ENCODE data around the gene HKDC1. TPM values are rescaled to one million over a fixed set of nuclear protein-coding genes. Genes with fewer than 3 reads are reported as not detected.

Gene HKDC1
- total and polyA plus RNA-seq, 12 donors: under 0.01 to 0.67 (median 0.15) TPM; not detected in 6

DNA sequence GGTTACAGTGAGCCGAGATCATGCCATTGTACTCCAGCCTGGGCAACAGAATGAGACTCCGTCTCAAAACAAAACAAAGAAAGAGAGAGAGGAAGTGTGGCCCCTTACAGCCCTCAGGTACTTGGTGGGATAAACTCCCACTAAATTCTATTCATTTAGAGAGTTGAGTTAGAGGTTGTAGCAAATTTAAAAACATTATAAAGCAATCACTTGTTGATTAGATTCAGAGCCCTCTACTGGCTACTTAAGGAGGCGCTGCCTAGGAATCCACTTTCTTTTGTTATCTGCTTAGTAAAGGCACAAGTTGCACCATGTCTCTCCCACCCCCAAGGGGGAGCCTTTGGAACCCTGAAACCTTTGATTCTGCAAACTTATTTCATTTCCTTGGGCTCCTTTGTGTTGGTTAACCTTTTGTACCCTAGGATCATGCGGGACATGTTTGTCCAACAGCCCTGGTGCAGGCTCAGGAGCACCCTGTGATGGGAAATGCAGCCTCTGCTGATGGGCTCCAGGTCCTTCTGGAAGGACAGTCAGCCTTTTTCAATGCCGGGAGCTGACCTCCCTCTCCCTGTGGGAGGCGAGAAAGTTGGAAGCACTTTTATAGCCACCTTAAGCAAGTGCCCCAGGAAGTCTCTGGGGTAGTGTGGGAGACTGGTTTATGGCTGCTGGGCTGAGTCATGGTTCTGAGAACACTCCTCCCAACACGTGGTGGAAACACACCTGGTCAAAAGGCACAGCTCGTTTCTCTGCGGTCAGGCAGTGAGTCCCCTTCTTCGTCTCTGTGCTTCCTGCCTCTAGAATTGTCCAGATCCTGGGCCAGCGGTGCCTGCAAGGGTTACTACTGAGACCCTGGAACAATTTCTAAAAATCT lies 2.3 kb downstream of the HKDC1 start:
- WGBS, 4 donors: 43 to 53% (median 46%) methylated on average over 9 to 11 of the region's 11 CpGs
- no peaks in the 10 kb centered on the region for H3K4me1 ChIP-seq (replicated peaks in 1 of 2)
- no peak overlapping the region for H3K27ac ChIP-seq
- H3K4me3 ChIP-seq: no peak overlapping the region
- H3K27me3 ChIP-seq: peaks cover 9% of the 10 kb centered on the region
- TF ChIP-seq, protein P1, sequence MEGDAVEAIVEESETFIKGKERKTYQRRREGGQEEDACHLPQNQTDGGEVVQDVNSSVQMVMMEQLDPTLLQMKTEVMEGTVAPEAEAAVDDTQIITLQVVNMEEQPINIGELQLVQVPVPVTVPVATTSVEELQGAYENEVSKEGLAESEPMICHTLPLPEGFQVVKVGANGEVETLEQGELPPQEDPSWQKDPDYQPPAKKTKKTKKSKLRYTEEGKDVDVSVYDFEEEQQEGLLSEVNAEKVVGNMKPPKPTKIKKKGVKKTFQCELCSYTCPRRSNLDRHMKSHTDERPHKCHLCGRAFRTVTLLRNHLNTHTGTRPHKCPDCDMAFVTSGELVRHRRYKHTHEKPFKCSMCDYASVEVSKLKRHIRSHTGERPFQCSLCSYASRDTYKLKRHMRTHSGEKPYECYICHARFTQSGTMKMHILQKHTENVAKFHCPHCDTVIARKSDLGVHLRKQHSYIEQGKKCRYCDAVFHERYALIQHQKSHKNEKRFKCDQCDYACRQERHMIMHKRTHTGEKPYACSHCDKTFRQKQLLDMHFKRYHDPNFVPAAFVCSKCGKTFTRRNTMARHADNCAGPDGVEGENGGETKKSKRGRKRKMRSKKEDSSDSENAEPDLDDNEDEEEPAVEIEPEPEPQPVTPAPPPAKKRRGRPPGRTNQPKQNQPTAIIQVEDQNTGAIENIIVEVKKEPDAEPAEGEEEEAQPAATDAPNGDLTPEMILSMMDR (IDR thresholded peaks at IDR 0.05): peak; percentile 40 to 74 (median 49)
- no peak for TF ChIP-seq POLR2A (IDR thresholded peaks at IDR 0.05)
- H3K36me3 ChIP-seq (replicated peaks in 1 of 2): no peaks in the 10 kb centered on the region
- intact Hi-C loops (cut with DNase I): no loop called here
- H3K9me3 ChIP-seq (replicated peaks in 1 of 3): no peaks in the 10 kb centered on the region
- peak in 3 of 7 donors; percentile 44 to 51 (median 46) for DNase-seq

DNA sequence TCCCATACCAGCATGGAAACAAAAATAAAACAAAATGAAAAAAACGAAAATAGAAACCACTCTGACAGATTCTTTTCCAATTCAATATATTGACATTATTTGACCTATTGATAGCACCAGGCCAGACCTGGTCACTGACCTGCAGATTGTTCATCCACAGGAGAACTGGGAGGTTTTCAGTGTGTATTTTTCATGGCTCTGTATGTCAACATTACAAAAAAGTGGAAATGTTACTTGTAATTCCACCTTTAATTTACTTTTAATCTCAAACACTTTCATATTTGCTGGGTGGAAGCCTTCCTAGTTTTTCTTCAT lies 2.9 kb downstream of the HKDC1 start:
- DNase-seq: no peak

DNA sequence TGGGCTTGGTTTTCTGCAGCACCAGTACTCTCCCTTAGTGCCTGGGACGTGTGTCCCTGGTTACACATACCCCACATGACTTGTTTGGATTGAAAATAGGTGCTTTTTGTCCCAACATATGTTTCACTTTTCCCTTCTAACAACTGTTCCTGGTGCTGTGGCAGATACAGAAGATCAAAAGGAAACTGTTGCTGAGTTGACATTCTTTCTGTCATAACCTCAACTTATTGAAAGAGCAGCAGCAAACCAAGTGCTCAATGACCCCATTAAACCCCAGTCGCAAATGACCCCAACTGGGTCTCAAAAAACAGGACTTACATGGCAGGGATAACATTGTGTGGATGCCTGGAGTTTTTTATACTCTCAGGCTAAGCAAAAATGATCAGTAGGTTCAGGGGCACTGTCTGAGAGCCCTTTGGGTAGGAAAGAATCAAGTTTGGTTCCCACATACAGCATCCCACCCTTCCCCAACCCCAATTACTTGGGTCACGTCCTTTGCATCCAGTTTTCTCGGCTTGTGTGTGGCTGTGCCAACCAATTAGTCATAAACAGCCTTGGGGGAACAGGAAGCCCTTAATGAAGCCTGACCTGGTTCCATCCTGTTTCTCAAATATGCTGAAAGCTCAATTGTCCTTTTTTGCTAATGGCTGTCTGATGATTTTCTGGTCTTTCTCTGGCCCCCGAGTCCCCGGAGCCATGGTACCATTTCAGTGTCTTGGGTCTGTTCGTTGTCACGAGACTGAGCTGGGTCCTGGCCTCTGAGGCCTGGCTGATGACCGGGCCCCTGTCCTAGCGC lies 4.9 kb downstream of the HKDC1 start:
- 56 to 67% (median 61%) methylated on average over 10 of the region's 10 CpGs for whole genome bisulfite sequencing, 4 donors
- H3K27me3 ChIP-seq: peaks cover 9% of the 10 kb centered on the region
- intact Hi-C loops (cut with DNase I): no loop called here
- DNase-seq: no peak
- H3K4me3 ChIP-seq: no peak overlapping the region
- TF ChIP-seq POLR2A (IDR thresholded peaks at IDR 0.05): no peak
- TF ChIP-seq, protein P1 (IDR thresholded peaks at IDR 0.05): no peak
- H3K27ac ChIP-seq: no peak overlapping the region
- peaks cover 8 to 11% of the 10 kb centered on the region in 2 donors for H3K4me1 ChIP-seq (replicated peaks in 1 of 2)
- no peaks in the 10 kb centered on the region for H3K36me3 ChIP-seq (replicated peaks in 1 of 2)
- no peaks in the 10 kb centered on the region for H3K9me3 ChIP-seq (replicated peaks in 1 of 3)

More for the DNA sequence above, 2.9 kb downstream of the HKDC1 start:
- TF ChIP-seq, protein P1 (IDR thresholded peaks at IDR 0.05): no peak
- TF ChIP-seq POLR2A (IDR thresholded peaks at IDR 0.05): no peak
- intact Hi-C loops (cut with DNase I): no loop called here
- no peak overlapping the region for H3K4me3 ChIP-seq
- no peaks in the 10 kb centered on the region for H3K4me1 ChIP-seq (replicated peaks in 1 of 2)
- no peaks in the 10 kb centered on the region for H3K9me3 ChIP-seq (replicated peaks in 1 of 3)
- H3K27ac ChIP-seq: no peak overlapping the region
- WGBS, 4 donors: 5 to 16% (median 11%) methylated on average over 1 of the region's 1 CpG
- H3K27me3 ChIP-seq: peaks cover 9% of the 10 kb centered on the region
- no peaks in the 10 kb centered on the region for H3K36me3 ChIP-seq (replicated peaks in 1 of 2)

DNA sequence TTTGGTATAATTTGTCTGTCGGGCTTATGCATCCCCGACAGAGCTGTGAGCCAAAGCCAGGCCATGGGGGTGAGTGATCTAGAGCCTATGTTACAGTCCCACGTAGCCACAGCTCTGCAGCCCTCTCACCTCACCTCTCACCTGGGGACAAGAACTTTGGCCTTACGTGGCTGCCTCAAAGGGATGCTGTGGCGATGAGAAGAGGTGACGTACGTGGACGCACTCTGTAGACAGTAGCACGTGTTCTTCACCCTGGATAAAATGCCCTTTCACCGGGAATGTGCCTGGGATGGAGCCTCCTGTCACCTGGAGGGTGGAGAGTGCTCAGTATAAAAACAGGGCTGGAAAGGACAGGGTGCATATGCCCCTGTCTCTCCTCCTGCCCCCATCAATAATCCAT lies 5.5 kb downstream of the HKDC1 start:
- Histone ChIP-seq H3K27me3 (peaks cover 6% of the 10 kb centered on the region), H3K4me3 (no peak overlapping the region), H3K36me3 (replicated peaks in 1 of 2) (no peaks in the 10 kb centered on the region), H3K27ac (no peak overlapping the region), H3K9me3 (replicated peaks in 1 of 3) (no peaks in the 10 kb centered on the region), H3K4me1 (replicated peaks in 1 of 2) (peaks cover 8 to 11% of the 10 kb centered on the region in 2 donors)
- WGBS, 4 donors: 75 to 85% (median 79%) methylated on average over 4 to 10 of the region's 10 CpGs
- no peak for TF ChIP-seq POLR2A (IDR thresholded peaks at IDR 0.05)
- TF ChIP-seq, protein P1 (IDR thresholded peaks at IDR 0.05): no peak
- DNase-seq: no peak
- intact Hi-C loops (cut with DNase I): no loop called here
